SK-N-MC (cell line): Measurements from ENCODE around the gene TXNDC17.

Experiments
- EZH2 ChIP-seq: fragments of 200-600 bp; sonication (generic); IDR thresholded peaks from one replicate; pipeline ENCODE4 v1.6.1; 2017; ENCODE audit warnings: antibody characterized with exemption
- FOXP2 ChIP-seq: optimal IDR thresholded peaks from 2 replicates; pipeline ENCODE3; 2011; ENCODE audit warnings: mild to moderate bottlenecking, moderate library complexity; ENCODE audit not compliant: insufficient read depth; ENCODE audit errors: extremely low read length, control extremely low read depth
- POLR2AphosphoS5 ChIP-seq: IDR thresholded peaks from 2 replicates; pipeline ENCODE4 v1.6.1; 2012; ENCODE audit warnings: mild to moderate bottlenecking, low read depth, low read length, borderline replicate concordance

- TF ChIP-seq POLR2AphosphoS5: no peak
- no peak for TF ChIP-seq EZH2
- no peak for TF ChIP-seq FOXP2
These were observed 43.9 kb upstream of the TXNDC17 start for GRCh38 chr17:6596941-6597340.
